Measurements from ENCODE around the gene DCLK2. TPM values are rescaled to one million over a fixed set of nuclear protein-coding genes. Genes with fewer than 3 reads are reported as not detected.

Gene DCLK2
- polyA plus RNA-seq, 1 of the 3 experiments (the other 2 are of a cell fraction) = 10.1 TPM

DNA sequence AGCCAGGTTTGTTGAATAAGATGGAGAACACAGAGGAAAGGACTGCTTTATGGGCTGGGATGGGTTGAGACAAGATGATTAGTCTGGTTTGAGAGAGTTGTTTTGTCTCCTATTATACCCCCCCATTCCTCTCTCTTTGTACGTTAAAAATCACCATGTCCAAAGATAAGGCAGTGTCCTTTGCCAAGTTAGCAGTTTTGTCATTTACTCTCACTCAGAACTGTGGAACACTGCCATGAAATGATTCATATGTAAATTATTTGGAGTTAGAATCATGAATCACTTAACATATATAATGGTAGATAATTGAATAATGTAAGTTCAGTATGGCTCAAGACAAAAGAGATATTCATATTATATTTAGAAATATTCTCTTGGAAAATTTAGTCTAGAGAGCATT lies 151.3 kb downstream of the DCLK2 start:
- TF ChIP-seq, protein P1, sequence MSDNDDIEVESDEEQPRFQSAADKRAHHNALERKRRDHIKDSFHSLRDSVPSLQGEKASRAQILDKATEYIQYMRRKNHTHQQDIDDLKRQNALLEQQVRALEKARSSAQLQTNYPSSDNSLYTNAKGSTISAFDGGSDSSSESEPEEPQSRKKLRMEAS (IDR thresholded peaks at IDR 0.05; ENCODE audit: low read depth) = no peak
- TF ChIP-seq FOSL2 (IDR thresholded peaks at IDR 0.05; ENCODE audit: borderline replicate concordance, low read depth) = peak; percentile 72; the same call in 1 of the 2 replicates
- TF ChIP-seq RFX5 (IDR thresholded peaks at IDR 0.05; ENCODE audit: low read length) = no peak
- TF ChIP-seq, protein P2, sequence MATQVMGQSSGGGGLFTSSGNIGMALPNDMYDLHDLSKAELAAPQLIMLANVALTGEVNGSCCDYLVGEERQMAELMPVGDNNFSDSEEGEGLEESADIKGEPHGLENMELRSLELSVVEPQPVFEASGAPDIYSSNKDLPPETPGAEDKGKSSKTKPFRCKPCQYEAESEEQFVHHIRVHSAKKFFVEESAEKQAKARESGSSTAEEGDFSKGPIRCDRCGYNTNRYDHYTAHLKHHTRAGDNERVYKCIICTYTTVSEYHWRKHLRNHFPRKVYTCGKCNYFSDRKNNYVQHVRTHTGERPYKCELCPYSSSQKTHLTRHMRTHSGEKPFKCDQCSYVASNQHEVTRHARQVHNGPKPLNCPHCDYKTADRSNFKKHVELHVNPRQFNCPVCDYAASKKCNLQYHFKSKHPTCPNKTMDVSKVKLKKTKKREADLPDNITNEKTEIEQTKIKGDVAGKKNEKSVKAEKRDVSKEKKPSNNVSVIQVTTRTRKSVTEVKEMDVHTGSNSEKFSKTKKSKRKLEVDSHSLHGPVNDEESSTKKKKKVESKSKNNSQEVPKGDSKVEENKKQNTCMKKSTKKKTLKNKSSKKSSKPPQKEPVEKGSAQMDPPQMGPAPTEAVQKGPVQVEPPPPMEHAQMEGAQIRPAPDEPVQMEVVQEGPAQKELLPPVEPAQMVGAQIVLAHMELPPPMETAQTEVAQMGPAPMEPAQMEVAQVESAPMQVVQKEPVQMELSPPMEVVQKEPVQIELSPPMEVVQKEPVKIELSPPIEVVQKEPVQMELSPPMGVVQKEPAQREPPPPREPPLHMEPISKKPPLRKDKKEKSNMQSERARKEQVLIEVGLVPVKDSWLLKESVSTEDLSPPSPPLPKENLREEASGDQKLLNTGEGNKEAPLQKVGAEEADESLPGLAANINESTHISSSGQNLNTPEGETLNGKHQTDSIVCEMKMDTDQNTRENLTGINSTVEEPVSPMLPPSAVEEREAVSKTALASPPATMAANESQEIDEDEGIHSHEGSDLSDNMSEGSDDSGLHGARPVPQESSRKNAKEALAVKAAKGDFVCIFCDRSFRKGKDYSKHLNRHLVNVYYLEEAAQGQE (IDR thresholded peaks at IDR 0.05; ENCODE audit: low read depth, low read length) = no peak
- TF ChIP-seq, protein P3, sequence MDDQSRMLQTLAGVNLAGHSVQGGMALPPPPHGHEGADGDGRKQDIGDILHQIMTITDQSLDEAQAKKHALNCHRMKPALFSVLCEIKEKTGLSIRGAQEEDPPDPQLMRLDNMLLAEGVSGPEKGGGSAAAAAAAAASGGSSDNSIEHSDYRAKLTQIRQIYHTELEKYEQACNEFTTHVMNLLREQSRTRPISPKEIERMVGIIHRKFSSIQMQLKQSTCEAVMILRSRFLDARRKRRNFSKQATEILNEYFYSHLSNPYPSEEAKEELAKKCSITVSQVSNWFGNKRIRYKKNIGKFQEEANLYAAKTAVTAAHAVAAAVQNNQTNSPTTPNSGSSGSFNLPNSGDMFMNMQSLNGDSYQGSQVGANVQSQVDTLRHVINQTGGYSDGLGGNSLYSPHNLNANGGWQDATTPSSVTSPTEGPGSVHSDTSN (IDR thresholded peaks at IDR 0.05) = peak; percentile 74
- peak; percentile 59; the same call in 1 of the 2 replicates for TF ChIP-seq TEAD4 (IDR thresholded peaks at IDR 0.05; ENCODE audit: borderline replicate concordance, insufficient read depth)
- no peak for TF ChIP-seq RAD21 (IDR thresholded peaks at IDR 0.05; ENCODE audit: low read length)
- no peak for TF ChIP-seq GABPA (IDR thresholded peaks at IDR 0.05; ENCODE audit: low read depth)
- TF ChIP-seq GATA2 (CRISPR knock-in tag; IDR thresholded peaks at IDR 0.05) = no peak
- TF ChIP-seq POLR2AphosphoS5 (IDR thresholded peaks at IDR 0.05; ENCODE audit: low read depth, low read length) = no peak
- TF ChIP-seq, protein P4, sequence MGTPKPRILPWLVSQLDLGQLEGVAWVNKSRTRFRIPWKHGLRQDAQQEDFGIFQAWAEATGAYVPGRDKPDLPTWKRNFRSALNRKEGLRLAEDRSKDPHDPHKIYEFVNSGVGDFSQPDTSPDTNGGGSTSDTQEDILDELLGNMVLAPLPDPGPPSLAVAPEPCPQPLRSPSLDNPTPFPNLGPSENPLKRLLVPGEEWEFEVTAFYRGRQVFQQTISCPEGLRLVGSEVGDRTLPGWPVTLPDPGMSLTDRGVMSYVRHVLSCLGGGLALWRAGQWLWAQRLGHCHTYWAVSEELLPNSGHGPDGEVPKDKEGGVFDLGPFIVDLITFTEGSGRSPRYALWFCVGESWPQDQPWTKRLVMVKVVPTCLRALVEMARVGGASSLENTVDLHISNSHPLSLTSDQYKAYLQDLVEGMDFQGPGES (IDR thresholded peaks at IDR 0.05; ENCODE audit: low read depth, low read length) = no peak
- TF ChIP-seq YY1 (IDR thresholded peaks at IDR 0.05; ENCODE audit: low read depth) = no peak
- no peak for TF ChIP-seq FOXM1 (IDR thresholded peaks at IDR 0.05; ENCODE audit: low read depth)
- no peak for TF ChIP-seq CHD2 (IDR thresholded peaks at IDR 0.05; ENCODE audit: low read length, partially characterized antibody)
- no peak for TF ChIP-seq MXI1 (IDR thresholded peaks at IDR 0.05; ENCODE audit: low read depth, low read length)
- TF ChIP-seq JUND (IDR thresholded peaks at IDR 0.05) = peak; percentile 81
- peak in 1 of 2 experiments; percentile 82; a peak in 2 of 4 replicates for TF ChIP-seq EP300 (IDR thresholded peaks at IDR 0.05; ENCODE audit: borderline replicate concordance in 1 of 2, low read depth in 1 of 2, low read length in 1 of 2)
- TF ChIP-seq TCF12 (IDR thresholded peaks at IDR 0.05) = peak; percentile 71
- no peak for TF ChIP-seq FOXJ3 (CRISPR knock-in tag; IDR thresholded peaks at IDR 0.05)
- TF ChIP-seq TAF1 (IDR thresholded peaks at IDR 0.05; ENCODE audit: borderline replicate concordance, low read depth, low read length) = no peak
- TF ChIP-seq MEF2A (IDR thresholded peaks at IDR 0.05; ENCODE audit: borderline replicate concordance, low read depth) = no peak
- TF ChIP-seq NFIC (IDR thresholded peaks at IDR 0.05; ENCODE audit: borderline replicate concordance) = peak; percentile 94
- no peak for TF ChIP-seq SMC3 (IDR thresholded peaks at IDR 0.05; ENCODE audit: low read depth, low read length)
- Histone ChIP-seq H3F3A (replicated peaks; ENCODE audit: insufficient read depth) (peaks cover 33% of the 10 kb centered on the region), H4K20me1 (ENCODE audit: insufficient read depth) (no peaks in the 10 kb centered on the region), H3K4me2 (peak overlapping the region; percentile 27; the same call in 1 of the 2 replicates), H3K36me3 (replicated peaks in 1 of 2; ENCODE audit: control insufficient read depth in 1 of 2, insufficient read depth in 2 of 2, low read length in 1 of 2) (peaks cover 32 to 35% of the 10 kb centered on the region in 2 experiments), H2AFZ (ENCODE audit: low read depth) (no peak overlapping the region), H3K9me2 (no peaks in the 10 kb centered on the region), H3K79me2 (ENCODE audit: insufficient read depth) (peaks cover 3% of the 10 kb centered on the region; the same call in 1 of the 2 replicates), H3K4me3 (ENCODE audit: low read depth in 2 of 2, low read length in 1 of 2) (no peak overlapping the region), H3K27me3 (ENCODE audit: insufficient read depth) (no peaks in the 10 kb centered on the region), H3K4me1 (ENCODE audit: control insufficient read depth in 1 of 2, insufficient read depth in 2 of 2, low read depth in 1 of 2, low read length in 1 of 2) (peaks cover 12 to 47% of the 10 kb centered on the region in 2 experiments; a peak in 3 of 4 replicates), H3K27ac (ENCODE audit: low read depth in 2 of 2, low read length in 1 of 2) (peak overlapping the region in 1 of 2 experiments; percentile 82; a peak in 3 of 4 replicates), H3K9me3 (no peaks in the 10 kb centered on the region), H3K9ac (peak overlapping the region; percentile 14; the same call in 1 of the 2 replicates)
- ChIA-PET POLR2A (no interaction called here), CTCF (no interaction called here)
- DNase-seq = no peak
- WGBS (ENCODE audit: low lambda C conversion rate) = 4% methylated on average over 1 of the region's 1 CpG

All from SK-N-SH (cell line).